ENCODE results near the gene SMIM35. TPM values are rescaled to one million over a fixed set of nuclear protein-coding genes. Genes with fewer than 3 reads are reported as not detected.

Gene SMIM35
- polyA plus RNA-seq, 1 of the 3 experiments (the other 2 are of a cell fraction) = not detected

- H3K27ac ChIP-seq (ENCODE audit: low read depth in 2 of 2, low read length in 1 of 2) = no peak overlapping the region
- ChIA-PET CTCF (interaction anchor here (1.2 to 3.0 kb wide), 3 partner anchors 33 to 537 kb away, joined by 3 to 11 read pairs (median 8); no protein-coding TSS in a partner anchor), POLR2A (no interaction called here)
- H3K27me3 ChIP-seq (ENCODE audit: insufficient read depth) = peaks cover 5% of the 10 kb centered on the region; the same call in 1 of the 2 replicates
- no peaks in the 10 kb centered on the region for H3K9me3 ChIP-seq
- H3K4me2 ChIP-seq = no peak overlapping the region
- no peaks in the 10 kb centered on the region for H3K36me3 ChIP-seq (replicated peaks in 1 of 2; ENCODE audit: control insufficient read depth in 1 of 2, insufficient read depth in 2 of 2, low read length in 1 of 2)
- DNase-seq = no peak
- H3F3A ChIP-seq (replicated peaks; ENCODE audit: insufficient read depth) = no peaks in the 10 kb centered on the region
- H2AFZ ChIP-seq (ENCODE audit: low read depth) = no peak overlapping the region
- H3K4me1 ChIP-seq (ENCODE audit: control insufficient read depth in 1 of 2, insufficient read depth in 2 of 2, low read depth in 1 of 2, low read length in 1 of 2) = peaks cover 0 to 4% of the 10 kb centered on the region in 2 experiments; a peak in 1 of 4 replicates
- H4K20me1 ChIP-seq (ENCODE audit: insufficient read depth) = no peaks in the 10 kb centered on the region
- H3K4me3 ChIP-seq (ENCODE audit: low read depth in 2 of 2, low read length in 1 of 2) = no peak overlapping the region
- WGBS (ENCODE audit: low lambda C conversion rate) = 12% methylated on average over 2 of the region's 2 CpGs
- H3K9ac ChIP-seq = no peak overlapping the region
- H3K79me2 ChIP-seq (ENCODE audit: insufficient read depth) = no peaks in the 10 kb centered on the region
- no peak for TF ChIP-seq REST (IDR thresholded peaks at IDR 0.05; ENCODE audit: low read depth, low read length)
- TF ChIP-seq IRF3 (IDR thresholded peaks at IDR 0.05; ENCODE audit: low read depth, low read length) = no peak
- TF ChIP-seq GATA2 (CRISPR knock-in tag; IDR thresholded peaks at IDR 0.05) = no peak
- H3K9me2 ChIP-seq = no peaks in the 10 kb centered on the region
Measured at GRCh38 chr11:117980280-117980679, 106.5 kb downstream of the SMIM35 start.

GRCh38 chr11:117979481-117980211 is 107.1 kb downstream of the SMIM35 start:
- Histone ChIP-seq H3K4me1 (ENCODE audit: control insufficient read depth in 1 of 2, insufficient read depth in 2 of 2, low read depth in 1 of 2, low read length in 1 of 2) (peaks cover 0 to 4% of the 10 kb centered on the region in 2 experiments; a peak in 1 of 4 replicates), H3K27me3 (ENCODE audit: insufficient read depth) (peaks cover 5% of the 10 kb centered on the region; the same call in 1 of the 2 replicates), H3K4me2 (no peak overlapping the region), H3K9me3 (no peaks in the 10 kb centered on the region), H3K9ac (no peak overlapping the region), H3K79me2 (ENCODE audit: insufficient read depth) (no peaks in the 10 kb centered on the region), H4K20me1 (ENCODE audit: insufficient read depth) (no peaks in the 10 kb centered on the region), H3K36me3 (replicated peaks in 1 of 2; ENCODE audit: control insufficient read depth in 1 of 2, insufficient read depth in 2 of 2, low read length in 1 of 2) (no peaks in the 10 kb centered on the region), H3K27ac (ENCODE audit: low read depth in 2 of 2, low read length in 1 of 2) (no peak overlapping the region), H3K4me3 (ENCODE audit: low read depth in 2 of 2, low read length in 1 of 2) (no peak overlapping the region), H3K9me2 (no peaks in the 10 kb centered on the region), H2AFZ (ENCODE audit: low read depth) (no peak overlapping the region), H3F3A (replicated peaks; ENCODE audit: insufficient read depth) (no peaks in the 10 kb centered on the region)
- WGBS (ENCODE audit: low lambda C conversion rate) = 36% methylated on average over 7 of the region's 7 CpGs
- no peak for TF ChIP-seq FOXM1 (IDR thresholded peaks at IDR 0.05; ENCODE audit: low read depth)
- TF ChIP-seq ELF1 (IDR thresholded peaks at IDR 0.05) = no peak
- TF ChIP-seq MEF2A (IDR thresholded peaks at IDR 0.05; ENCODE audit: borderline replicate concordance, low read depth) = no peak
- no peak for TF ChIP-seq CTCF (IDR thresholded peaks at IDR 0.05)
- DNase-seq = no peak
- ChIA-PET POLR2A (no interaction called here), CTCF (interaction anchor here (0.6 to 3.0 kb wide), 4 partner anchors 12 to 536 kb away, joined by 3 to 11 read pairs (median 6); no protein-coding TSS in a partner anchor)

Measured in SK-N-SH (cell line).